Measurements from ENCODE around the gene STPG2.

STPG2 gene
- total RNA-seq, result 0.08 to 0.69 (median 0.24) reads per million in 18 experiments

DNA sequence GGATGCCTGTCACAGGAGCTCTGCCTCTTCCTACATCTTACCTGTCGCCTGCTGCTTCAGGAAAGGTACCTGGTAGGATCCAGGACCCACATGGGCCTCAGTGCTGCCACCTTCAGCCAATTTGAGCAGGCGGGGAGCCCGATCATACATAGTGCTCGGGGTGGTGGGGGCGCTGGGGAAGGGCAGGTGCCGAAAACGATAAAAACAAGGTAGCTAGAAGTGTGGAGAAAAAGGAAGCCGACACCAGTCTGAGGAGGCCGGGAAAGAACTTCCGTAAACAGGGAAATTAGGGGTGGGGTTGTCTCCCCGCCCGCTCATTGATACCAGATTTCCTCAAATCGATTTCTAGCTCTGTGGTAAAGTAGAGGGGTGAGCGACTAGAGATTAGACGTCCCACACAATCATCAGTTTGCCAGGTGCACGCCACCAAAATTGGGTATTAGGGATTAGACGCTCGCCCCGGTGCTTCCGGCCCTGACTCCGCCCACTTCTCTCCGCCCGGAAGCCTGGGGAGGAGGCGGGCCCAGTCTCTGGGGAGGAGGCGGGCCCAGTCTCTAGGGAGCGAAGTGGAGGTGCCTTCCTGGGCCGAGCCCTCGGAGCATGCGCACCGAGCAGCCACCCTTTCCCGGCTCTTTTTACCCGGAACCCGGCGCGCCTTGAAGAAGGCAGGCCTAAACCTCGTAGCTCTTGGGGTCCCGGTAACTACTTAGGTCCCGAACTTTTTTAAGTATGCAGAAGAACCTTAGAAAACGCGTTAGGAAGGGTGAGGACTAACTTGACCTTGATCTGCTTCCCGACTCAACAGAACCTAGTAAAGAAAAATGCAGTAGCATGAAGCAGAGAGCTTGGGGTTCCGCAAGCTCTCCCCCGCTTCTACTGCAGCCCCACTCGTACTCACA is at the start of gene STPG2:
Gene STPG2, minus strand, starts transcription at position 476 of the 899 bp plus-strand sequence.
- peak; percentile 94 to 96 for DNase-seq

GRCh38 chr4:98185279-98185678 is 42.0 kb upstream of the STPG2 start:
- no peak for DNase-seq

DNA sequence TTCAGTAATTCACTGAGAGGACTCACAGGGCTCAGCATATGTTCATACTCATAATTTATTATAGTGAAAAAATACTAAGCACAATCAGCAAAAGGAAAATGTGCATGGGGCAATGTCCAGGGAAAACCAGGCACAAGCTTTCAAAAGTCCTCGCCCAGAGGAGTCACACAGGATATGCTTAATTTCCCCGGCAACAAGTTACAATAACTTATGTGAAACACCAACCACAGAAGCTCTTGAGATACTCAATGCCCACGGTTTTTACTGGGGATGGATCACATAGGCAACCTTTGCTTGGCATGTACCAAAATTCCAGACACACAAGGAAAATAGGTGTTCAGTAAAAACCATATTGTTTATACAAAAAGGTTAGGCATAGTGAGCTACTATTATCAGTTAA is 38.5 kb upstream of the STPG2 start:
- DNase-seq, result no peak

DNA sequence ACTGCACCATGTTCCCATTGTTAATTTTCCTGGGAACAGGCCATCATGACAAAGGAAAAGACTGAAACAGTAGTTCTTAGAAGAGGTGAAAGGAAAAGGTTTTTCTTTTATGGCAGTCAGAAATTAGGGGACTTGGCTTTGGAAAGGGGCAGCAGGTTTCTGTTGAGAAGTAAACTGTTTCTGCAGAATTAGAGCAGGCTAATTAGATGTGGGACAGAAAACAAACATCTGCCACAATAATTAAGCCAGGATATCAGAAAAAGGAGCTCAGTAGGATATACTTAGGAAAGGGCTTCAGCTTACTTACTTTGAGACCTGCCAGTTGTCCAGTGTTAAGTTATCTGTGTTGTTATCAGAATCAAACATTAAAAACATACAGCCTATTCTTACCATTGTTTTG is 36.7 kb upstream of the STPG2 start:
- DNase-seq, result no peak

- DNase-seq, result no peak
Observed at GRCh38 chr4:98176531-98176930, 33.3 kb upstream of the STPG2 start.

- no peak for DNase-seq
Observed at GRCh38 chr4:98170035-98170434, 26.8 kb upstream of the STPG2 start.

DNA sequence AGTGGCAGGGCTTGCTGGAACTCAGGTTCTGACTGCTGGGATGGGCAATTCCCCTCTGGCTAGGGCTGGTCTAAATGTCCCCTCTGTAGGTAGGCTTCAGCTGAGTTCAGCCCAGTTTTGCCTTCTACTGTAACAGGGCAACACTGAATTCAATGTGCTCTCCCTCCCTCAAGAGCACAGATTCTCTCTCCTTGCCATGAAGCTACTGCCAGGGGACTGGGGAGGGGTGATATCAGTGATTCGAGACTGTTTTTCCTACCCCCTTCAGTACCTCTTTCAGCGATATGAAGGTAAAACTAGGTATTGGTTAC is 23.4 kb upstream of the STPG2 start:
- DNase-seq, result no peak

DNA sequence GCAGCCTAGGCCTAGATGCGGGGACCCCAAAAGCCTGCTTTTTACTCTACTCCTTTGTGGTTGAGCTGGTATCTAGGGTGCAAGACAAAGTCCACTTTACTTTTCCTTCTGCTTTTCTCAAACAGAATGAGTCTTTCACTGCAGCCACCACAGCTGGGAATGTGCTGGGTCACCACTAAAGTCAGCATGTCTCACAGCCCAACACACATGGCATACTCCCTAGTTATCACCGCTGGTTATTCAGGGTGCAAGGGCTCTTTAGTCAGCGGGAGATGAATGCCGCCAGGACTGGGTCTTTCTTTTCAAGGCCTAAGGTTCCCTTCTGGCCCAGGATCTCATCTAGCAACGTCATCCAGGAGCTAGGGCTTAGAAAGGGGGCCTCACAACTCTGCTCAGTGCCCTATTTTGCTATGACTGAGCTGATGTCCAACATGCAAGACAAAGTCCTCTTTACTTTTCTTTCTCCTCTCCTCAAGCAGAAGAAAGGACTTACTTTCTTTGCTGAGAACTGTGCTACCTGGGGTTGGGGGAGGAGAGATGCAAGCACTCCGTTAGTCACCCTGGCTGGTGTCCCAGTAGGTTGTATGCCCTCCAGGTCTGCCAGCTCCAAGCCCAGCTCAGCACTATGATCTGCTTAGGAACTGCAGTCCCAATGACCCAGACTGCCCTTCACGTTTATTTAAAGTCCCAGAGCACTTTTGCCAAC is 22.9 kb upstream of the STPG2 start:
- DNase-seq, result no peak

- no peak for DNase-seq
Observed at GRCh38 chr4:98162696-98163095, 19.4 kb upstream of the STPG2 start.

DNA sequence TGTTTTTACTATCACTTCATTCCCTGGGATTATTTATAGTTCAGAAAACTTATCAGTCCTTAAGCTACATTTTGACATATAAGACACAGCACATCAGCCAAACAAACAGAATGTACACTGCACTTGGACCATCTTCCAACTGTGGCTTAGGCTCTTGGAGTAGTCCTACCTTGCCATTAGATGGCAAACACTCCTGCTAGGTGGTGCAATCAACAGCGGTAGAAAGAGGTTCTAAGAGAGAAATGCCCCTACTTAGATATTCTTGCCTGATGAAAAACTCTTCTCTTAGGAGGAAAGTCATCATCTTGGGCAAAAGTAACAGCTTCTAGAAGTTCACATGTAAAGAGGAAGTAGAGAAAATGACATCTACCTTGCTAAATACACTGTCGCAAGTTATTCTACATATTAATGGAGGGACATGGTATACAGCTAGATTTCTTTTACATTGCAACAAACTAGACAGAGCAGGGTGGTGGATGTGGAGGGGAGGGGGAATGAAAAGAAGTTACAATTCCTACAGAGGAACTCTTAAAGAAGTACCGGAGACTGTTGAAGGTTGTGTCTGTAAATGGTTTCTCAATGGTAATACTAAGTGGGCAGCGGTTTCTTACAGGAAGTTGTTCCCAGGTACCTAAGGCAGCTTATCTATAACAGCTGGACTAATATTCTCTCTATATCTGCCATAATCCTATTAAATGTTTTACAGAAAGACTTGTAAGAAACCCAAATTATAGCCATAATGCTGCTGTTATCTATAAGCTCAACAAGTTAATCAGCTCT is 8.1 kb upstream of the STPG2 start:
- peak in 1 of 2 donors; percentile 25 for DNase-seq

- DNase-seq, result no peak
Observed at GRCh38 chr4:98150092-98150761, 7.0 kb upstream of the STPG2 start.

GRCh38 chr4:98148856-98149255 is 5.6 kb upstream of the STPG2 start:
- DNase-seq, result no peak

- DNase-seq, result no peak
Observed at GRCh38 chr4:98126141-98126540, 17.1 kb downstream of the STPG2 start.

GRCh38 chr4:98125585-98125984 is 17.7 kb downstream of the STPG2 start:
- no peak for DNase-seq

DNA sequence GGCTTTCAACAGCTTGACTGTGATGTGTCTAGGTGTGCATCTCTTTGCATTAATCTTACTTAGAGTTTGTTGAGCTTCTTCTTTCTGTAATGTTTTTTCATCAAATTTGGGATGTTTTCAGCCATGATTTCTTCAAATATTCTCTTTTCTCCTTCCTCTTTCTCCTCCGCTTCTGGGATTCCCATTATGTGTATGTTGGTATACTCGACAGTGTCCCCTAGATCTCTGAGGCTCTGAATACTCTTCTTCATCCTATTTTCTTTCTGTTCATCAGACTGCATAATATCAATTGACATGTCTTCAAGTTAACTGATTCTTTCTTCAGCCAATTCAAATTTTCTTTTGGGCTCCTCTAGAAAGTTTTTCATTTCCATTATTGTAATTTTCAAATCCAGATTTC is 25.9 kb downstream of the STPG2 start:
- no peak for DNase-seq

GRCh38 chr4:98113012-98113411 is 30.3 kb downstream of the STPG2 start:
- no peak for DNase-seq

- DNase-seq, result no peak
Observed at GRCh38 chr4:98110929-98111328, 32.3 kb downstream of the STPG2 start.

DNA sequence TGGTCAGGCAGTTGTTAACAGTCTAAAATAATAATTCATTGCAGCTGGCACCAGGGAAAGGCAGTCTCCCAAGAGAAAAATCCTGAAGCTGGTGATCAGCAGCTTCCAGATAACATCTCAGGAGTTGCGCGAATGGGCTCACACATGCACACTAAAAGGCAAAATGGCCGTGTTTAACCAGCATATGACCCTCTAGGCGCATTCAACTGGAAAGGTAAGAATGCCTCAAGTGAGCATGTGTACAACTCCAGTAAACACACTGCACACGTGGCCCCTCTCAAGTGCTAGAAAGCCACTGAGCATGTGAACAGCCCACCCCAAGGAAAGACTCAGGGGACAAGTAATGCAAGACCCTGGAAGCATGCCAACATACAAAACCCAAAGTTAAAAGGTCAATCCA is 33.1 kb downstream of the STPG2 start:
- no peak for DNase-seq

GRCh38 chr4:98102660-98103059 is 40.6 kb downstream of the STPG2 start:
- no peak for DNase-seq

DNA sequence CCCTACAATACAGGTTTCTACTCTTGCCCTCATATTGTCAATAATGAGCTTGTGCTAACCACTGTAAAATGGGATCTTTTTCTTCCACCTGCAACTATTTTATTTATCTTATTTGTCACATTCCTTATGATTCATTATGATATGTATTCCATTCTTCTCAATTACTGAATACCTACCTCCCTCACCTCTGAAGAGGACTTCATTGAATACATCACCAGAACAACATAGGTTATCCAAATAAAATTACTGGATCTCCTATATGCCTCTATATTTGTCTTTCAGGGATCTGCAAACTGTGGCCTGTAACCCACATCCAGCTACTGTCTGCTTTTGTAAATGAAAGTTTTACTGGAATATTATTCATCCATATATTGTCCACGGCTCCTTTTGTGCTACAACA is 41.3 kb downstream of the STPG2 start:
- no peak for DNase-seq

DNA sequence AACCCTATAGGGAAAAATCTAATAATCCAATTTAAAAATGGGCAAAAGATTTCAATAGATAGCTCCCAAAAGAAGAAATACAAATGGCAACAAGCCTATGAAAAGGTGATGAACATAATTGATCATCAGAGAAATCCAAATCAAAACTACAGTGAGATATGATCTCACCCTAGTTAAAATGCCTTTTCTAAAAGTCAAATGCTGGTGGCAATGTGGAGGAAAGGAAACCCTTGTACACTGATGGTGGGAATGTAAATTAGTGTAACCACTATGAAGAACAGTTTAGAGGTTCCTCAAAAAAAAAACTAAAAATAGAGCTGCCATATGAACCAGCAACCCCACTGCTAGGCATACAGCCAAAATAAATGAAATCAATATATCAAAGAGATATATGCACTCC is 44.5 kb downstream of the STPG2 start:
- DNase-seq, result no peak

- DNase-seq, result no peak
Observed at GRCh38 chr4:98094118-98094517, 49.2 kb downstream of the STPG2 start.

DNA sequence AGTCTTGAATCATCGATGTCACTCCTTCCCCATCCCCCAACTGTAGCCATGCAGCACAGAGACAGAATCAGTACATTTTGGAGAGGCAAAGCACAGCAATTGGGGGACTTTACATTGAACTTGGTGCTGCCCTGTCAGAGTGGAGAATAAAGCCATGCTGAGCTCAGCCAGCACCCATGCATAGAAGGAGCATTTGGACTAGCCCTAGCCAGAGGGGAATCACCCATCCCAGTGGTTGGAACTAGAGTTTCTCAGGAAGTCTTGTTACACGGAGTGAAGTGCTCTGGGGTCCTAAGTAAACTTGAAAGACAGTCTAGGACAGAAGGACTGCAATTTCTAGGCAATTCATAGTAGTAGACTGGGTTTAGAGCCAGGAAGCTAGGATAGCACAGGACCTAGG is 49.6 kb downstream of the STPG2 start:
- DNase-seq, result no peak
